Measurements from ENCODE around the gene CYP26B1.

CYP26B1 gene

DNA sequence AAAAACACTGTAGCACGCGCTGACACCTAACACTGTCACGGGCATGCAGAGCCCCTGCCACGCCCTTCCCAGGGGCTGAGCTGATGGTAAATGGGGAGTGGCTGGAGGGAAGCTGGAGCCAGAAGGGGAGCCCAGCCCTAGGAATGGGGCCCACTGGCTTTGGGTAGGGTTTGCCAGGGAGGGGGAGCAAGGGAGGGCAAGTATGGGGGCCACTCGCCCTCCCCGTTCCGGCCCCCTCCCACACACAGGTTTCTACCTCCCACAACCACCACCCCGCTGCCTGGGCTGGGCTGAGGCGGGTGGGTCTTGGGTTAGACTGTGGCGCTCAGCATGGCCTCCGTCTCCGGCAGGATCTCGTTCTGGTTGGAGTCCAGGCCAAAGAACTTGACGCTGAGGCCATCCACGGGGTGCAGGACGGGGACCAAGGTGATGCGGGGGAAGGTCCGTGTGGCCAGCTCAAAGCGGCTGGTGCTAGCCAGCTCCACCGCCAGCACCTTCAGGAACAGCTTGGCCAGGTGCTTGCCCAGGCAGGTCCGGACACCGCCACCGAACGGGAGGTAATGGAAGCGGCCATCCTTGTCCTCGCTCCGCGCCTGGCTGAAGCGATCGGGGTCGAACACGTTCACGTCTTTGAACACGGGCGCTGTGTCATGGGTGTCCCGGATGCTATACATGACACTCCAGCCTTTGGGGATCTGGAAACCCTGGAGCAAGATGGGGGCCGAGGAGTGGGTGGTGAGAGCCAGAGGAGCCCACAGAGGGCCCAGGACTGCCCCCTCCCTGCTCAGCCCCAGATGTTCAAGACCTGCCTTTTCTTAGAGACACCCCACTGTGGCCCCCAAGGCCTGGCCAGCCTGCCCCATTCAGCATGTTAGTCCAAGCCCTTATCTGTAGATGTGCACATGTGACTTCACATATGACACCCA lies 15.5 kb downstream of the CYP26B1 start:
- no peak overlapping the region for H3K4me3 ChIP-seq (replicated peaks; ENCODE audit: low read depth, low read length)
- H3K36me3 ChIP-seq (ENCODE audit: control insufficient read depth, insufficient read depth, low read length): no peaks in the 10 kb centered on the region
- no peak for DNase-seq (ENCODE audit: extremely low read depth, insufficient read length)
- no peak for TF ChIP-seq CTCF (IDR thresholded peaks at IDR 0.05; ENCODE audit: insufficient read depth, low read length, poor library complexity, severe bottlenecking)
- no peaks in the 10 kb centered on the region for H3K27me3 ChIP-seq (replicated peaks; ENCODE audit: control insufficient read depth, insufficient read depth, low read length)

- Histone ChIP-seq H3K4me3 (replicated peaks; ENCODE audit: low read depth, low read length) (no peak overlapping the region), H3K36me3 (ENCODE audit: control insufficient read depth, insufficient read depth, low read length) (no peaks in the 10 kb centered on the region), H3K27me3 (replicated peaks; ENCODE audit: control insufficient read depth, insufficient read depth, low read length) (no peaks in the 10 kb centered on the region)
- TF ChIP-seq CTCF (IDR thresholded peaks at IDR 0.05; ENCODE audit: insufficient read depth, low read length, poor library complexity, severe bottlenecking): no peak
- no peak for DNase-seq (ENCODE audit: extremely low read depth, insufficient read length)
These were observed 16.2 kb downstream of the CYP26B1 start for GRCh38 chr2:72131371-72131891.

DNA sequence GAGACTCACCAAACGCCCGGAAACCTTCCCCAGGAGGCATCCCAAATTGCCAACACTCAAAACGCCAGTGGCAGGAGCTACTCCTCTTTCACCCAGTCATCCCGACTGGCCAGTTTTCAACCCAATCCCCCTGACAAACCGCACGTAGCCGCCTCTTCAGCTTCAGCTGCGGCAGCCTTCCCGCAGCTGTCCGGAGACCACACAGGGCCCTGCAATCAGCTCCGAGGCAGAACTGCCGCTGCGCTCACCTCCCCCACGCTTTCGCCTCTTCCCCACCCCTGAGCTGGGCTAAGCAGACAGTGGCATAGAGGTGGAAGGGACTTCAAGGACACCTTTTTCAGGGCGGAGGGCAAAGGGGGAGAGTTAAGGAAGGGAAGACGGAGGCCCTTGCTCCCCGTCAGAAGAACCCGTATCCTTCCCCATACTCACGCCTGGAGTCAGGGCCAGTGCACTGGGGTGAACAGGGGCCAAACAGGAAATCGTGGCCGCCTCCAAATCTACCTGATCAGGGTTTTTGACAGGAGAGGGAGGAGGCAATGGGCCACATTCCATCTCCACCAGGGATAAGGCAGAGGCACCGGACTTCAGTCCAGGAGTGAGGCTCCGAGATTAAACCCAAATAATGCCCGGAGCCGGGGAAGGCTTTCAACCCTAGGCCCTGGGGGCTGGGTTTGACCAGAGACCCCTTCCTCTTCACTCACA lies 16.9 kb downstream of the CYP26B1 start:
- H3K27me3 ChIP-seq (replicated peaks; ENCODE audit: control insufficient read depth, insufficient read depth, low read length): no peaks in the 10 kb centered on the region
- no peak overlapping the region for H3K4me3 ChIP-seq (replicated peaks; ENCODE audit: low read depth, low read length)
- no peaks in the 10 kb centered on the region for H3K36me3 ChIP-seq (ENCODE audit: control insufficient read depth, insufficient read depth, low read length)
- DNase-seq (ENCODE audit: extremely low read depth, insufficient read length): no peak
- no peak for TF ChIP-seq CTCF (IDR thresholded peaks at IDR 0.05; ENCODE audit: insufficient read depth, low read length, poor library complexity, severe bottlenecking)

GRCh38 chr2:72129681-72130340 lies 17.9 kb downstream of the CYP26B1 start:
- no peaks in the 10 kb centered on the region for H3K27me3 ChIP-seq (replicated peaks; ENCODE audit: control insufficient read depth, insufficient read depth, low read length)
- no peaks in the 10 kb centered on the region for H3K36me3 ChIP-seq (ENCODE audit: control insufficient read depth, insufficient read depth, low read length)
- no peak for DNase-seq (ENCODE audit: extremely low read depth, insufficient read length)
- no peak overlapping the region for H3K4me3 ChIP-seq (replicated peaks; ENCODE audit: low read depth, low read length)
- TF ChIP-seq CTCF (IDR thresholded peaks at IDR 0.05; ENCODE audit: insufficient read depth, low read length, poor library complexity, severe bottlenecking): no peak

DNA sequence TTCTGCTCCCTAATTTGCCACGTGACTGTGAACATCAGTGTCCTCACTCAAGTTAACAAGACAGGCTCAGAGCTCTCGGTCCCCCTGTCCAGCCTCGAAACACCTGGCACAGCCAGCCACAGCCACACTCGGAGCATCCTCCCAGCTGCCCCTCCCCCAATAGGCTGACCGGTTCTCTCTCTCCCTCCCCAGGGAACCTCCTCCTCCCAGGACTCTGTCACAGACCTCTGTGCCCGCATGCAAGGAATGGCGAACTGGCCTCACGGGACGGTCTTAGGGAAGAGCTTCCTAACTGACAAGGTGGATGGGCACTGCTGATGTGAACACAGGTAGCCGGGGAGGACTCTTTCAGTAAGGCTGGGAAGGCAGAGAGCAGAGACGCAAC lies 18.8 kb downstream of the CYP26B1 start:
- Histone ChIP-seq H3K36me3 (ENCODE audit: control insufficient read depth, insufficient read depth, low read length) (no peaks in the 10 kb centered on the region), H3K27me3 (replicated peaks; ENCODE audit: control insufficient read depth, insufficient read depth, low read length) (no peaks in the 10 kb centered on the region), H3K4me3 (replicated peaks; ENCODE audit: low read depth, low read length) (no peak overlapping the region)
- TF ChIP-seq CTCF (IDR thresholded peaks at IDR 0.05; ENCODE audit: insufficient read depth, low read length, poor library complexity, severe bottlenecking): no peak
- no peak for DNase-seq (ENCODE audit: extremely low read depth, insufficient read length)

Measured in GM06990 (cell line).